OCI-LY7 (cell line): Measurements from ENCODE around the gene SGMS1. TPM values are rescaled to one million over a fixed set of nuclear protein-coding genes. Genes with fewer than 3 reads are reported as not detected.

Source experiments
- BruUV-seq: library from RNA; stranded (reverse); fragments of 400-500 nt; replicated peaks from 2 replicates; lab custom pipeline; 2021; lab: Mats Ljungman, UMichigan
- CTCF ChIA-PET: fragments of 300-600 bp; sonication (Branson Sonifier 250); formaldehyde crosslinking; loops from one replicate; lab custom pipeline; 2022; ENCODE audit warnings: antibody characterized with exemption; ENCODE audit not compliant: unreplicated experiment; lab: Charles Lee
- POLR2A ChIA-PET: fragments of 300-600 bp; sonication (Branson Sonifier 250); formaldehyde crosslinking; loops from one replicate; lab custom pipeline; 2022; ENCODE audit warnings: antibody characterized with exemption; lab: Charles Lee
- DNase-seq: peaks from one replicate; pipeline ENCODE4 v3.0.0-alpha.2; 2015; ENCODE audit warnings: low spot score
- H2AFZ ChIP-seq: fragments of 200-600 bp; sonication (generic), shearing (Covaris generic); 2 replicates; pipeline ENCODE4 v1.6.1; 2014; ENCODE audit warnings: mild to moderate bottlenecking, antibody characterized with exemption, low read length, moderate library complexity
- H3K27ac ChIP-seq: fragments of 200-600 bp; sonication (generic); 2 replicates; pipeline ENCODE4 v1.5.1; 2014; ENCODE audit warnings: mixed run types, low read depth, mild to moderate bottlenecking, moderate library complexity, low read length, inconsistent platforms; ENCODE audit not compliant: poor library complexity, severe bottlenecking
- H3K36me3 ChIP-seq: fragments of 200-600 bp; sonication (generic); 2 replicates; pipeline ENCODE4 v1.6.1; 2014; ENCODE audit warnings: mild to moderate bottlenecking, antibody characterized with exemption, low read length, moderate library complexity, mixed read lengths; ENCODE audit not compliant: insufficient read depth
- H3K4me1 ChIP-seq: fragments of 200-600 bp; sonication (generic); 2 replicates; pipeline ENCODE4 v1.5.1; 2014; ENCODE audit warnings: mild to moderate bottlenecking, low read length; ENCODE audit not compliant: insufficient read depth, poor library complexity, severe bottlenecking
- H3K4me2 ChIP-seq: fragments of 200-600 bp; sonication (generic); 2 replicates; pipeline ENCODE4 v1.6.1; 2014; ENCODE audit warnings: mild to moderate bottlenecking, low read length
- H3K4me3 ChIP-seq: fragments of 200-600 bp; sonication (generic); 2 replicates; pipeline ENCODE4 v1.5.1; 2014; ENCODE audit warnings: mild to moderate bottlenecking, low read depth, low read length; ENCODE audit not compliant: poor library complexity, severe bottlenecking
- H3K79me2 ChIP-seq: fragments of 200-600 bp; sonication (generic); 2 replicates; pipeline ENCODE4 v1.6.1; 2016; ENCODE audit warnings: low read depth, mild to moderate bottlenecking, low read length, moderate library complexity, mixed read lengths; ENCODE audit not compliant: insufficient read depth
- H3K9me2 ChIP-seq: fragments of 200-600 bp; sonication (generic); 2 replicates; pipeline ENCODE4 v1.6.1; 2016; ENCODE audit warnings: mild to moderate bottlenecking, low read length, mixed read lengths; ENCODE audit not compliant: insufficient read depth
- H3K9me3 ChIP-seq: fragments of 200-600 bp; sonication (generic); 2 replicates; pipeline ENCODE4 v1.6.1; 2014; ENCODE audit warnings: mild to moderate bottlenecking, mixed run types, low read length, mixed read lengths
- H4K20me1 ChIP-seq: fragments of 200-600 bp; sonication (generic); 2 replicates; pipeline ENCODE4 v1.6.1; 2014; ENCODE audit warnings: mild to moderate bottlenecking, antibody characterized with exemption, low read length, moderate library complexity, mixed read lengths; ENCODE audit not compliant: insufficient read depth
- EZH2phosphoT487 ChIP-seq: fragments of 200-600 bp; sonication (generic); IDR thresholded peaks from 2 replicates; pipeline ENCODE4 v1.6.1; 2018; ENCODE audit warnings: low read depth, borderline replicate concordance, mild to moderate bottlenecking, mixed run types, antibody characterized with exemption, low read length, moderate library complexity, mixed read lengths
- intact Hi-C: fragments of 100-400 bp; cut with micrococcal nuclease; formaldehyde crosslinking; loops from one replicate; pipeline ENCODE4 v1.10.0; 2022; ENCODE audit not compliant: unreplicated experiment
- total RNA-seq, 2 experiments: library from RNA; depleted of rRNA in 1 of 2; stranded (reverse); fragments of >200 nt in 1 of 2; shearing (Covaris generic) in 1 of 2; gene quantifications; 2 replicates each; pipeline ENCODE4 v1.2.3, GENCODE V29; 2014 to 2022
- TF ChIP-seq, protein P1 (sequence below): fragments of 200-600 bp; sonication (generic); conservative IDR thresholded peaks from 2 replicates; pipeline ENCODE4 v1.5.1; 2014; ENCODE audit warnings: mild to moderate bottlenecking, antibody characterized with exemption, low read length, moderate library complexity, mixed read lengths

Gene SGMS1
- total RNA-seq, 2 experiments from 2014 or later = 45.4 to 57.5 TPM

- POLR2A ChIA-PET = interaction anchor here (0.5 to 3.1 kb wide), 10 partner anchors 13 to 618 kb away, joined by 3 to 13 read pairs (median 4); no protein-coding TSS in a partner anchor
- Histone ChIP-seq H4K20me1 (0 out of 2 replicates have a peak, but pooled peaks cover 6% of the 10 kb centered on the region), H3K79me2 (peaks cover 4% of the 10 kb centered on the region; the same call in 1 of the 2 replicates), H3K27ac (no peak overlapping the region), H3K4me2 (peak overlapping the region; percentile 53), H3K9me3 (no peaks in the 10 kb centered on the region), H3K4me3 (peak overlapping the region; percentile 33), H3K4me1 (peaks cover 33% of the 10 kb centered on the region), H3K9me2 (no peaks in the 10 kb centered on the region), H2AFZ (no peak overlapping the region), H3K36me3 (no peaks in the 10 kb centered on the region)
- no peak for TF ChIP-seq EZH2phosphoT487
- no peak for DNase-seq
- intact Hi-C loops = loop anchor here (5.0 kb wide), 2 partner anchors 50 to 205 kb away; partner anchors contain the start of gene SGMS1
- CTCF ChIA-PET = no interaction called here
- no TSS peak for BruUV-seq
These were observed 206.9 kb downstream of the SGMS1 start for GRCh38 chr10:50416881-50417280.

DNA sequence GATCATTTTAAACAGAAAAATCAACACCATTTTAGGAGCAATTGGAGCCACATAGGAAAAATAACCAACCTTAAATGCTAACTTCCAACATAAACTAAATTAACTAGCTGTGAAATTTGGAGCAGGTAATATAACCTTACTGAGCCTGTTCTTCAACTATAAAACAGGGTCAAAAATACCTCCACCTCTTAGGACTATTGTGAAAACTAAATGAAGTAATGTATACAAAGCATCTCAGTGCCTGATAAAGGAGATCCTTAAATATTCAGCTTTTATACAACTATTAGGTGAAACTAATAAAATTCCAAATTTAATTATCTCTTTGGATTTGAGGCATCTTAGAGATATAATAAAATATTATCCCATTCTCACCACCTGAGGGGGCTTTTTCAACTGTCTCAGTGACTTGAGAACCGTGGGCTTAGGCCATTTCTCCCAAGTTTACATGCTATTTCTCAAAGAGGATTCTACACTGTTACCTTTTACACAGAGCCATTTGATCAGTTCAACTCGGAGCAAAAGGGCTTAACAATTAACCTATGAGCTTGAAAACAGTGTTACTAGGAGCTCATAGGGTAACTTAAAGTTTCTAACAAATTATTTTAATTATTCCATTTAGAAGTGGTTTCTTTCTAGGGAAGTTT, 207.5 kb downstream of the SGMS1 start:
- peaks cover 4% of the 10 kb centered on the region; the same call in 1 of the 2 replicates for H3K79me2 ChIP-seq
- peak overlapping the region; percentile 53; the same call in 1 of the 2 replicates for H3K4me2 ChIP-seq
- no peaks in the 10 kb centered on the region for H3K9me2 ChIP-seq
- H3K9me3 ChIP-seq = no peaks in the 10 kb centered on the region
- 0 out of 2 replicates have a peak, but pooled peaks cover 6% of the 10 kb centered on the region for H4K20me1 ChIP-seq
- TSS peak; percentile 38 for BruUV-seq
- POLR2A ChIA-PET = interaction anchor here (0.5 to 3.1 kb wide), 11 partner anchors 12 to 619 kb away, joined by 3 to 13 read pairs (median 3); no protein-coding TSS in a partner anchor
- CTCF ChIA-PET = no interaction called here
- H2AFZ ChIP-seq = no peak overlapping the region
- TF ChIP-seq EZH2phosphoT487 = no peak
- TF ChIP-seq, protein P1, sequence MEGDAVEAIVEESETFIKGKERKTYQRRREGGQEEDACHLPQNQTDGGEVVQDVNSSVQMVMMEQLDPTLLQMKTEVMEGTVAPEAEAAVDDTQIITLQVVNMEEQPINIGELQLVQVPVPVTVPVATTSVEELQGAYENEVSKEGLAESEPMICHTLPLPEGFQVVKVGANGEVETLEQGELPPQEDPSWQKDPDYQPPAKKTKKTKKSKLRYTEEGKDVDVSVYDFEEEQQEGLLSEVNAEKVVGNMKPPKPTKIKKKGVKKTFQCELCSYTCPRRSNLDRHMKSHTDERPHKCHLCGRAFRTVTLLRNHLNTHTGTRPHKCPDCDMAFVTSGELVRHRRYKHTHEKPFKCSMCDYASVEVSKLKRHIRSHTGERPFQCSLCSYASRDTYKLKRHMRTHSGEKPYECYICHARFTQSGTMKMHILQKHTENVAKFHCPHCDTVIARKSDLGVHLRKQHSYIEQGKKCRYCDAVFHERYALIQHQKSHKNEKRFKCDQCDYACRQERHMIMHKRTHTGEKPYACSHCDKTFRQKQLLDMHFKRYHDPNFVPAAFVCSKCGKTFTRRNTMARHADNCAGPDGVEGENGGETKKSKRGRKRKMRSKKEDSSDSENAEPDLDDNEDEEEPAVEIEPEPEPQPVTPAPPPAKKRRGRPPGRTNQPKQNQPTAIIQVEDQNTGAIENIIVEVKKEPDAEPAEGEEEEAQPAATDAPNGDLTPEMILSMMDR = peak; percentile 55
- intact Hi-C loops = loop anchor here (5.0 kb wide), 2 partner anchors 49 to 206 kb away; partner anchors contain the start of gene SGMS1
- H3K4me3 ChIP-seq = no peak overlapping the region
- H3K27ac ChIP-seq = no peak overlapping the region
- H3K4me1 ChIP-seq = peaks cover 29% of the 10 kb centered on the region
- H3K36me3 ChIP-seq = no peaks in the 10 kb centered on the region
- peak; percentile 45 for DNase-seq

DNA sequence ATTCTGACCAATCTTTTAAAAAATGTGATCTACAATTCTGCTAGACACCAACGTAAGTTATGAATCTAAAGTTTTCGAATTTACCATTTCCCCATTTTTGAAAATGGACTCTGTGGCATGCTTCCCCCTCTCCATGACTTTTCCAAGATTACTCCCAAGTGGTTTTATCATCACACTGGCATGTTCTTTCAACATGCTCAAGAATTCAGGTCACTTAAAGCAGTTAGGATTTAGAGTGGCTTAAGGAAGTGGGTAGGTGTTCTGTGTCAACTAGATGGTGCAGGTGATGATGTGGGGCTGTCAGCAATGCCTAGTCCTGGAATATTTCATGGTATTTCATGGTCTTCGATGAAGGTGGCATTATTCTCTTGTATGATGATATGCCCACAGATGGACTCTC, 208.5 kb downstream of the SGMS1 start:
- peaks cover 21% of the 10 kb centered on the region for H3K4me1 ChIP-seq
- H3K79me2 ChIP-seq = peaks cover 4% of the 10 kb centered on the region; the same call in 1 of the 2 replicates
- no peak for DNase-seq
- H2AFZ ChIP-seq = no peak overlapping the region
- H3K4me2 ChIP-seq = no peak overlapping the region
- H3K9me2 ChIP-seq = no peaks in the 10 kb centered on the region
- 0 out of 2 replicates have a peak, but pooled peaks cover 6% of the 10 kb centered on the region for H4K20me1 ChIP-seq
- no peaks in the 10 kb centered on the region for H3K36me3 ChIP-seq
- H3K27ac ChIP-seq = no peak overlapping the region
- TF ChIP-seq, protein P1 = no peak
- BruUV-seq = no TSS peak
- intact Hi-C loops = loop anchor here (5.0 kb wide), 2 partner anchors 48 to 207 kb away; partner anchors contain the start of gene SGMS1
- H3K9me3 ChIP-seq = no peaks in the 10 kb centered on the region
- CTCF ChIA-PET = no interaction called here
- no peak overlapping the region for H3K4me3 ChIP-seq
- POLR2A ChIA-PET = interaction anchor here (0.9 kb wide), 1 partner anchor 33 kb away, joined by 3 read pairs; no protein-coding TSS in a partner anchor
